SU-DHL-6 (cell line): ENCODE results near the gene POGLUT3.

ENCODE experiments used
- H2AFZ ChIP-seq: fragments of 200-600 bp; sonication (generic); 2 replicates; pipeline ENCODE4 v1.6.1; 2014; ENCODE audit warnings: low read depth, mild to moderate bottlenecking, moderate library complexity, mixed read lengths, antibody characterized with exemption, low read length; ENCODE audit not compliant: severe bottlenecking
- H3F3A ChIP-seq: fragments of 200-600 bp; shearing (Covaris generic); 2 replicates; pipeline ENCODE4 v1.6.0; 2016; ENCODE audit warnings: antibody characterized with exemption, mild to moderate bottlenecking; ENCODE audit not compliant: insufficient read depth
- H3K27ac ChIP-seq: fragments of 200-600 bp; sonication (generic); 2 replicates; pipeline ENCODE4 v1.5.1; 2016; ENCODE audit warnings: low read depth, mild to moderate bottlenecking, low read length, moderate library complexity, mixed read lengths
- H3K27me3 ChIP-seq: fragments of 200-600 bp; sonication (generic), shearing (Covaris generic); 2 replicates; pipeline ENCODE4 v1.6.0; 2014; ENCODE audit warnings: mild to moderate bottlenecking, low read length
- H3K36me3 ChIP-seq: fragments of 200-600 bp; sonication (generic); 2 replicates; pipeline ENCODE4 v1.6.1; 2014; ENCODE audit warnings: mild to moderate bottlenecking, low read length, mixed read lengths
- H3K4me2 ChIP-seq: fragments of 300-600, 200-600 bp; shearing (Covaris generic), sonication (generic); 2 replicates; pipeline ENCODE4 v1.6.0; 2014; ENCODE audit warnings: low read length, low read depth, mild to moderate bottlenecking; ENCODE audit not compliant: poor library complexity, severe bottlenecking
- H3K4me3 ChIP-seq: fragments of 200-600 bp; sonication (generic); 2 replicates; pipeline ENCODE4 v1.5.1; 2014; ENCODE audit warnings: antibody characterized with exemption, low read length, mild to moderate bottlenecking, mixed read lengths; ENCODE audit not compliant: insufficient read depth, poor library complexity, severe bottlenecking
- H3K79me2 ChIP-seq: fragments of 200-600 bp; sonication (generic); 2 replicates; pipeline ENCODE4 v1.6.1; 2014; ENCODE audit warnings: mild to moderate bottlenecking, low read length, moderate library complexity; ENCODE audit not compliant: insufficient read depth
- H3K9ac ChIP-seq: fragments of 200-600 bp; sonication (generic); 2 replicates; pipeline ENCODE4 v1.7.0; 2014; ENCODE audit warnings: mild to moderate bottlenecking, low read length
- H3K9me2 ChIP-seq: fragments of 200-600 bp; sonication (generic); replicated peaks from 2 replicates; pipeline ENCODE4 v1.6.1; 2014; ENCODE audit warnings: low read length; ENCODE audit not compliant: insufficient read depth
- H3K9me3 ChIP-seq: fragments of 200-600 bp; sonication (generic); 2 replicates; pipeline ENCODE4 v1.6.1; 2014; ENCODE audit warnings: low read length, mixed read lengths; ENCODE audit not compliant: insufficient read depth
- H4K20me1 ChIP-seq: fragments of 200-600 bp; sonication (generic); 2 replicates; pipeline ENCODE4 v1.6.1; 2014; ENCODE audit warnings: low read depth, mild to moderate bottlenecking, antibody characterized with exemption, low read length, moderate library complexity, mixed read lengths
- CTCF ChIP-seq: fragments of 200-600 bp; sonication (generic); IDR thresholded peaks from one replicate; pipeline ENCODE4 v1.5.1; 2017; ENCODE audit warnings: antibody characterized with exemption, mild to moderate bottlenecking, low read length, moderate library complexity; ENCODE audit not compliant: insufficient read depth, poor library complexity, severe bottlenecking
- EZH2phosphoT487 ChIP-seq: fragments of 200-600 bp; sonication (generic), shearing (Covaris generic); conservative IDR thresholded peaks from 2 replicates; pipeline ENCODE4 v1.6.1; 2018; ENCODE audit warnings: mild to moderate bottlenecking, antibody characterized with exemption, low read length, moderate library complexity, mixed read lengths

The POGLUT3 gene

GRCh38 chr11:108497317-108498045 lies 703 bp downstream of the POGLUT3 start:
- H3K27me3 ChIP-seq: no peaks in the 10 kb centered on the region
- peak overlapping the region; percentile 32 for H3K4me2 ChIP-seq
- H3K79me2 ChIP-seq: no peaks in the 10 kb centered on the region
- H3K9me2 ChIP-seq: no peaks in the 10 kb centered on the region
- no peaks in the 10 kb centered on the region for H3K9me3 ChIP-seq
- no peaks in the 10 kb centered on the region for H3F3A ChIP-seq
- peak overlapping the region; percentile 20; the same call in 1 of the 2 replicates for H3K9ac ChIP-seq
- no peaks in the 10 kb centered on the region for H3K36me3 ChIP-seq
- H3K4me3 ChIP-seq: peak overlapping the region; percentile 10
- peak overlapping the region; percentile 16 for H2AFZ ChIP-seq
- H4K20me1 ChIP-seq: no peaks in the 10 kb centered on the region
- TF ChIP-seq EZH2phosphoT487 (no peak), CTCF (no peak)
- H3K27ac ChIP-seq: no peak overlapping the region

- Histone ChIP-seq H3K4me2 (no peak overlapping the region), H3K9ac (no peak overlapping the region), H4K20me1 (no peaks in the 10 kb centered on the region), H3K9me3 (no peaks in the 10 kb centered on the region), H3K36me3 (no peaks in the 10 kb centered on the region), H2AFZ (no peak overlapping the region), H3K27ac (no peak overlapping the region), H3K79me2 (no peaks in the 10 kb centered on the region), H3K4me3 (no peak overlapping the region), H3K9me2 (no peaks in the 10 kb centered on the region), H3K27me3 (no peaks in the 10 kb centered on the region), H3F3A (no peaks in the 10 kb centered on the region)
- no peak for TF ChIP-seq EZH2phosphoT487
- TF ChIP-seq CTCF: no peak
Observed at GRCh38 chr11:108496643-108497256, 1.4 kb downstream of the POGLUT3 start.

GRCh38 chr11:108495326-108495725 lies 2.9 kb downstream of the POGLUT3 start:
- Histone ChIP-seq H4K20me1 (no peaks in the 10 kb centered on the region), H3K27ac (no peak overlapping the region), H3K9me2 (no peaks in the 10 kb centered on the region), H3K27me3 (no peaks in the 10 kb centered on the region), H2AFZ (no peak overlapping the region), H3K9me3 (no peaks in the 10 kb centered on the region), H3K4me3 (no peak overlapping the region), H3K36me3 (no peaks in the 10 kb centered on the region), H3K4me2 (no peak overlapping the region), H3K9ac (no peak overlapping the region), H3F3A (no peaks in the 10 kb centered on the region), H3K79me2 (no peaks in the 10 kb centered on the region)
- TF ChIP-seq CTCF (no peak), EZH2phosphoT487 (no peak)
